Measurements from ENCODE around the gene PVALB.

DNA sequence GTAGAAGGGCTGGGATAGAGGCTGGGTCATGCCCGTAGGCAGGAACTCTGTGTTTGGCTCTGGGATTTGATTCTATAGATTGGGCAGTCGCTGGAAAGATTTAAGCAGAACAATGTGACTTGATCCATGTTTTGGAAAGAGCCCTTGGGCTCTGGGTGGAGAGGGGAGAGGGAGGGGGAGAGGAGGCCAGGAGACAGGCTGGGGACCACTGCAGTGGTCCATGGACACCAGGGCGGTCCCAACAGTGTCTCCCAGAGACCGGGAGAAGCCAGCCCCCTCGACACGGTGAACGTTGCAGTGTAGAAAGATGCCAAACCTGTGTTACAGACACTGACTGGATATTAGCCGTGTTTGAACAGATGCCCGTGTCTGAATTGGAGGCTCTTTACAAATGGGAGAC is 19.5 kb downstream of the PVALB start:
- TF ChIP-seq POLR2A (IDR thresholded peaks at IDR 0.05) = no peak
- TF ChIP-seq, protein P1, sequence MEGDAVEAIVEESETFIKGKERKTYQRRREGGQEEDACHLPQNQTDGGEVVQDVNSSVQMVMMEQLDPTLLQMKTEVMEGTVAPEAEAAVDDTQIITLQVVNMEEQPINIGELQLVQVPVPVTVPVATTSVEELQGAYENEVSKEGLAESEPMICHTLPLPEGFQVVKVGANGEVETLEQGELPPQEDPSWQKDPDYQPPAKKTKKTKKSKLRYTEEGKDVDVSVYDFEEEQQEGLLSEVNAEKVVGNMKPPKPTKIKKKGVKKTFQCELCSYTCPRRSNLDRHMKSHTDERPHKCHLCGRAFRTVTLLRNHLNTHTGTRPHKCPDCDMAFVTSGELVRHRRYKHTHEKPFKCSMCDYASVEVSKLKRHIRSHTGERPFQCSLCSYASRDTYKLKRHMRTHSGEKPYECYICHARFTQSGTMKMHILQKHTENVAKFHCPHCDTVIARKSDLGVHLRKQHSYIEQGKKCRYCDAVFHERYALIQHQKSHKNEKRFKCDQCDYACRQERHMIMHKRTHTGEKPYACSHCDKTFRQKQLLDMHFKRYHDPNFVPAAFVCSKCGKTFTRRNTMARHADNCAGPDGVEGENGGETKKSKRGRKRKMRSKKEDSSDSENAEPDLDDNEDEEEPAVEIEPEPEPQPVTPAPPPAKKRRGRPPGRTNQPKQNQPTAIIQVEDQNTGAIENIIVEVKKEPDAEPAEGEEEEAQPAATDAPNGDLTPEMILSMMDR (IDR thresholded peaks at IDR 0.05) = no peak

Measured in testis (tissue), 2 donors.